ENCODE measurements around the gene SARNP. TPM values are rescaled to one million over a fixed set of nuclear protein-coding genes. Genes with fewer than 3 reads are reported as not detected.

The SARNP gene
- total and polyA plus RNA-seq, 2 donors (not counting 1 experiment from before 2014, with no cell fraction given) = 88.5 to 183 TPM

GRCh38 chr12:55780685-55781084 is 36.8 kb downstream of the SARNP start:
- Histone ChIP-seq H3K27me3 (ENCODE audit: control insufficient read depth, insufficient read depth, low read length) (no peaks in the 10 kb centered on the region), H3K9me3 (ENCODE audit: control insufficient read depth, insufficient read depth, low read depth, low read length) (no peaks in the 10 kb centered on the region), H3K27ac (ENCODE audit: insufficient read depth, low read length) (no peak overlapping the region), H3K36me3 (ENCODE audit: control insufficient read depth, insufficient read depth, low read length) (peaks cover 9% of the 10 kb centered on the region), H3K9ac (ENCODE audit: insufficient read depth, low read length) (no peak overlapping the region), H2AFZ (ENCODE audit: low read length) (no peak overlapping the region), H4K20me1 (ENCODE audit: control insufficient read depth, extremely low read depth, insufficient read depth, low read length) (no peaks in the 10 kb centered on the region), H3K4me1 (ENCODE audit: control insufficient read depth, extremely low read depth, insufficient read depth, low read length) (no peaks in the 10 kb centered on the region), H3K79me2 (ENCODE audit: control insufficient read depth, insufficient read depth, low read length) (no peaks in the 10 kb centered on the region), H3K4me2 (ENCODE audit: extremely low read depth, insufficient read depth, low read length) (no peak overlapping the region), H3K4me3 (replicated peaks in 1 of 4; ENCODE audit: control extremely low read depth in 1 of 4, insufficient read depth in 1 of 4, low read depth in 3 of 4, low read length in 4 of 4) (no peak overlapping the region)
- peak in 1 of 2 donors; percentile 34 for DNase-seq (ENCODE audit: low read depth in 2 of 2)
- TF ChIP-seq CTCF (conservative IDR thresholded peaks at IDR 0.05 in 1 of 2, IDR thresholded peaks at IDR 0.05 in 1 of 2; ENCODE audit: low read depth in 1 of 2, low read length in 2 of 2) = no peak
- TF ChIP-seq EZH2 (IDR thresholded peaks at IDR 0.05; ENCODE audit: low read length, missing control alignments) = no peak

GRCh38 chr12:55777856-55778255 is 39.7 kb downstream of the SARNP start:
- H3K36me3 ChIP-seq (ENCODE audit: control insufficient read depth, insufficient read depth, low read length) = peaks cover 5% of the 10 kb centered on the region
- H4K20me1 ChIP-seq (ENCODE audit: control insufficient read depth, extremely low read depth, insufficient read depth, low read length) = no peaks in the 10 kb centered on the region
- H3K4me2 ChIP-seq (ENCODE audit: extremely low read depth, insufficient read depth, low read length) = no peak overlapping the region
- no peak overlapping the region for H3K27ac ChIP-seq (ENCODE audit: insufficient read depth, low read length)
- H3K4me3 ChIP-seq (replicated peaks in 1 of 4; ENCODE audit: control extremely low read depth in 1 of 4, insufficient read depth in 1 of 4, low read depth in 3 of 4, low read length in 4 of 4) = no peak overlapping the region
- H3K9ac ChIP-seq (ENCODE audit: insufficient read depth, low read length) = no peak overlapping the region
- no peaks in the 10 kb centered on the region for H3K4me1 ChIP-seq (ENCODE audit: control insufficient read depth, extremely low read depth, insufficient read depth, low read length)
- TF ChIP-seq CTCF (conservative IDR thresholded peaks at IDR 0.05 in 1 of 2, IDR thresholded peaks at IDR 0.05 in 1 of 2; ENCODE audit: low read depth in 1 of 2, low read length in 2 of 2) (no peak), EZH2 (IDR thresholded peaks at IDR 0.05; ENCODE audit: low read length, missing control alignments) (no peak)
- DNase-seq (ENCODE audit: low read depth in 2 of 2) = no peak
- no peak overlapping the region for H2AFZ ChIP-seq (ENCODE audit: low read length)
- no peaks in the 10 kb centered on the region for H3K79me2 ChIP-seq (ENCODE audit: control insufficient read depth, insufficient read depth, low read length)
- H3K9me3 ChIP-seq (ENCODE audit: control insufficient read depth, insufficient read depth, low read depth, low read length) = no peaks in the 10 kb centered on the region
- H3K27me3 ChIP-seq (ENCODE audit: control insufficient read depth, insufficient read depth, low read length) = no peaks in the 10 kb centered on the region

- H3K9ac ChIP-seq (ENCODE audit: insufficient read depth, low read length) = no peak overlapping the region
- no peaks in the 10 kb centered on the region for H3K79me2 ChIP-seq (ENCODE audit: control insufficient read depth, insufficient read depth, low read length)
- no peaks in the 10 kb centered on the region for H4K20me1 ChIP-seq (ENCODE audit: control insufficient read depth, extremely low read depth, insufficient read depth, low read length)
- H3K36me3 ChIP-seq (ENCODE audit: control insufficient read depth, insufficient read depth, low read length) = peaks cover 2% of the 10 kb centered on the region
- DNase-seq (ENCODE audit: low read depth in 2 of 2) = no peak
- H3K27ac ChIP-seq (ENCODE audit: insufficient read depth, low read length) = no peak overlapping the region
- no peak overlapping the region for H3K4me3 ChIP-seq (replicated peaks in 1 of 4; ENCODE audit: control extremely low read depth in 1 of 4, insufficient read depth in 1 of 4, low read depth in 3 of 4, low read length in 4 of 4)
- no peak overlapping the region for H2AFZ ChIP-seq (ENCODE audit: low read length)
- no peaks in the 10 kb centered on the region for H3K27me3 ChIP-seq (ENCODE audit: control insufficient read depth, insufficient read depth, low read length)
- H3K9me3 ChIP-seq (ENCODE audit: control insufficient read depth, insufficient read depth, low read depth, low read length) = no peaks in the 10 kb centered on the region
- H3K4me1 ChIP-seq (ENCODE audit: control insufficient read depth, extremely low read depth, insufficient read depth, low read length) = no peaks in the 10 kb centered on the region
- H3K4me2 ChIP-seq (ENCODE audit: extremely low read depth, insufficient read depth, low read length) = no peak overlapping the region
- TF ChIP-seq CTCF (conservative IDR thresholded peaks at IDR 0.05 in 1 of 2, IDR thresholded peaks at IDR 0.05 in 1 of 2; ENCODE audit: low read depth in 1 of 2, low read length in 2 of 2) (no peak), EZH2 (IDR thresholded peaks at IDR 0.05; ENCODE audit: low read length, missing control alignments) (no peak)
Observed at GRCh38 chr12:55771736-55772135, 45.8 kb downstream of the SARNP start.
